ENCODE results near the gene ERO1A. TPM values are rescaled to one million over a fixed set of nuclear protein-coding genes. Genes with fewer than 3 reads are reported as not detected.

Gene ERO1A
- total and polyA plus RNA-seq, 2 of the 4 experiments (the other 2 are of a cell fraction) = 29.7 to 44.6 TPM

- no peak for ATAC-seq (ENCODE audit: low read depth)
- peak overlapping the region; percentile 76 for H2BK120ac ChIP-seq (ENCODE audit: low read depth, low read length)
- dilution Hi-C loops (cut with HindIII; ENCODE audit: low sequenced_read_pairs, unreplicated experiment) = no loop called here
- no TSS peak for BruUV-seq (replicated peaks)
- peak overlapping the region; percentile 59; the same call in 1 of the 2 replicates for H2BK20ac ChIP-seq (ENCODE audit: low read depth, low read length)
- H3K18ac ChIP-seq (ENCODE audit: low read depth, low read length) = no peak overlapping the region
- H2BK5ac ChIP-seq (ENCODE audit: low read depth, low read length, poor library complexity, severe bottlenecking) = no peak overlapping the region
- peak overlapping the region; percentile 27 for H2AFZ ChIP-seq (replicated peaks; ENCODE audit: low read length, poor library complexity)
- H3K27ac ChIP-seq (ENCODE audit: insufficient read depth, low read length) = no peak overlapping the region
- WGBS, 2 experiments (ENCODE audit: extremely low coverage in 2 of 2, insufficient read length in 1 of 2) = no CpG with 5 or more reads among the region's 3 CpGs
- H3K9me3 ChIP-seq (ENCODE audit: control insufficient read depth, insufficient read depth, low read length) = no peaks in the 10 kb centered on the region
- H3K14ac ChIP-seq (replicated peaks; ENCODE audit: low read depth, low read length) = peak overlapping the region; percentile 93
- H3K9ac ChIP-seq (ENCODE audit: low read depth, low read length) = no peak overlapping the region
- H3K4ac ChIP-seq (ENCODE audit: low read depth, low read length) = peak overlapping the region; percentile 68; the same call in 1 of the 2 replicates
- TF ChIP-seq RCOR1 (IDR thresholded peaks at IDR 0.05; ENCODE audit: insufficient replicate concordance, low read length) (no peak), CHD1 (IDR thresholded peaks at IDR 0.05; ENCODE audit: low read depth, low read length) (no peak), CEBPB (IDR thresholded peaks at IDR 0.05; ENCODE audit: low read depth, low read length) (no peak), NFE2L2 (IDR thresholded peaks at IDR 0.05; ENCODE audit: low read depth, low read length) (no peak), POLR2A (IDR thresholded peaks at IDR 0.05; ENCODE audit: low read depth, low read length) (no peak), RAD21 (IDR thresholded peaks at IDR 0.05; ENCODE audit: low read length) (no peak), RFX5 (IDR thresholded peaks at IDR 0.05; ENCODE audit: low read depth, low read length) (no peak), MAFK (IDR thresholded peaks at IDR 0.05; ENCODE audit: low read depth, low read length) (no peak), MAZ (IDR thresholded peaks at IDR 0.05; ENCODE audit: borderline replicate concordance, low read depth, low read length) (no peak), MXI1 (IDR thresholded peaks at IDR 0.05; ENCODE audit: borderline replicate concordance, low read depth, low read length) (no peak)
- TF ChIP-seq, protein P1, sequence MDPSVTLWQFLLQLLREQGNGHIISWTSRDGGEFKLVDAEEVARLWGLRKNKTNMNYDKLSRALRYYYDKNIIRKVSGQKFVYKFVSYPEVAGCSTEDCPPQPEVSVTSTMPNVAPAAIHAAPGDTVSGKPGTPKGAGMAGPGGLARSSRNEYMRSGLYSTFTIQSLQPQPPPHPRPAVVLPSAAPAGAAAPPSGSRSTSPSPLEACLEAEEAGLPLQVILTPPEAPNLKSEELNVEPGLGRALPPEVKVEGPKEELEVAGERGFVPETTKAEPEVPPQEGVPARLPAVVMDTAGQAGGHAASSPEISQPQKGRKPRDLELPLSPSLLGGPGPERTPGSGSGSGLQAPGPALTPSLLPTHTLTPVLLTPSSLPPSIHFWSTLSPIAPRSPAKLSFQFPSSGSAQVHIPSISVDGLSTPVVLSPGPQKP (IDR thresholded peaks at IDR 0.05; ENCODE audit: borderline replicate concordance, low read depth, low read length) = no peak
- in situ Hi-C loops (cut with MboI; ENCODE audit: low sequenced_read_pairs) = loop anchor here (25.0 kb wide), 1 partner anchor 689 kb away; no protein-coding TSS in a partner anchor
- intact Hi-C loops (cut with micrococcal nuclease) = no loop called here
- no peaks in the 10 kb centered on the region for H4K20me1 ChIP-seq (ENCODE audit: insufficient read depth, low read length)
- ChIA-PET CTCF (interaction anchor here (1.1 kb wide), 1 partner anchor 22 kb away, joined by 4 read pairs; no protein-coding TSS in a partner anchor), POLR2A (ENCODE audit: unreplicated experiment) (no interaction called here)
- no peak overlapping the region; the same call in 1 of the 2 replicates for H4K91ac ChIP-seq (ENCODE audit: insufficient read depth, low read depth, low read length)
- peaks cover under 1% of the 10 kb centered on the region for H3K4me1 ChIP-seq (ENCODE audit: control insufficient read depth, insufficient read depth, low read length)
- H3K79me1 ChIP-seq (ENCODE audit: low read depth in 1 of 2, low read length in 2 of 2) = no peaks in the 10 kb centered on the region
- no peak overlapping the region for H3K4me3 ChIP-seq (ENCODE audit: insufficient read depth, low read depth, low read length)
- DNase-seq = peak; percentile 6
- 0 out of 2 replicates have a peak overlapping the region, but pooled peaks have one; percentile 62 for H2AK5ac ChIP-seq (ENCODE audit: low read depth, low read length)
- no peaks in the 10 kb centered on the region for H3K36me3 ChIP-seq (ENCODE audit: control insufficient read depth, insufficient read depth, low read length)
- peaks cover under 1% of the 10 kb centered on the region; the same call in 1 of the 2 replicates for H3K9me1 ChIP-seq (ENCODE audit: insufficient read depth, low read length)
- H3K23ac ChIP-seq (ENCODE audit: low read depth, low read length) = peak overlapping the region; percentile 91
- H3K27me3 ChIP-seq (ENCODE audit: control insufficient read depth, insufficient read depth, low read length) = no peaks in the 10 kb centered on the region
- H3K56ac ChIP-seq (ENCODE audit: extremely low read depth, insufficient read depth, low read length) = no peak overlapping the region
- no peak overlapping the region for H2AK9ac ChIP-seq (replicated peaks; ENCODE audit: low read depth, low read length, poor library complexity)
- H4K5ac ChIP-seq (ENCODE audit: low read depth, low read length) = no peak overlapping the region
- H3K4me2 ChIP-seq (ENCODE audit: low read depth, low read length) = no peak overlapping the region
- peak overlapping the region in 1 of 2 experiments; percentile 54; a peak in 2 of 4 replicates for H4K8ac ChIP-seq (ENCODE audit: low read depth in 2 of 2, low read length in 2 of 2)
- H2BK15ac ChIP-seq (ENCODE audit: low read depth, low read length) = no peak overlapping the region
These were observed 5.9 kb upstream of the ERO1A start for GRCh38 chr14:52701223-52701622.
